Epithelial cell of prostate (primary cell): ENCODE data around the gene LRRFIP2.
"Not testable (repeated sequence)": the region's sequence is repeated elsewhere in the genome, so short reads cannot be mapped to it uniquely, and the experiment has no call there.

Experiments used
- DNase-seq: peaks from one replicate; pipeline ENCODE4 v3.0.0-alpha.2; 2011; ENCODE audit warnings: low read depth, low spot score
- H3K27ac ChIP-seq: fragments of 450-650 bp; 2 replicates; pipeline ENCODE4 v1.5.1; 2017; ENCODE audit warnings: mild to moderate bottlenecking

The LRRFIP2 gene

DNA sequence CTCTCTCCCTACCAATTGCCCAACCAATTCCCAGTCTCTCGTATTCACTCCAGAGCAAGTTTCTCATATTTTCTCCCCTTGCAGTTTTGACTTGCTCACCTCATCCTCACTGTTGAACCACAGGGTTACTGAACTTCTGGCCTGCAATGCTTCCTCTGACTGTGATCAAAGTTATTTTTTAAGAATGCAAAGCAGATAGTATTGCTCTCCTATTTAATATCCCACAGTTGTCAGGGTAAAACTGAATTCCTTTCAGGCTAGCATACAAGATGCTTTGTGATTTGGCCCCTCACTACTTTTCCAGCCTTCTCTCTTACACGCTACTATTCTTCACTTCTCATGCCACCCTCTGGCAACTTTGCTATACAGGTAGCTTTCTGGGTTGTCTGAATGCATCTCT lies 80.9 kb downstream of the LRRFIP2 start:
- no peak overlapping the region for H3K27ac ChIP-seq
- no peak for DNase-seq

DNA sequence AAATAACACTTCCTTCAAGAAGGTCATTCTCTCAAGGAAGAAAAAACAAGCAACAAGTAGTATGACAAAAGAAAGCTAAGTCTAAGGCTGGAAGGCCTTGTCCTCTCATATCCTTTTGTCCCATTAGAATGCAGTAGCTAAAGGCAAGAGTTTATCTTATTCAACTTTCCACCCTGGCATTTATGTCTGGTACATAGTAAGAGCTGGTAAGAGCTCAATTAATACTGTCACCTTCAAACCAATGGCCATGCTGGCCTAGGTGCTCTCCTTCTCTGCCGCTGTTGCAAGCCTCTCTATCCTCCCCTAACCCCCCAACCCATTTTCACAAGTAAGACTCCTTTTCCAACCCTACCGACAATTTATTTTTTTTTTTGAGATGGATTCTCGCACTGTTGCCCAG lies 81.9 kb downstream of the LRRFIP2 start:
- no peak overlapping the region for H3K27ac ChIP-seq
- DNase-seq: no peak

DNA sequence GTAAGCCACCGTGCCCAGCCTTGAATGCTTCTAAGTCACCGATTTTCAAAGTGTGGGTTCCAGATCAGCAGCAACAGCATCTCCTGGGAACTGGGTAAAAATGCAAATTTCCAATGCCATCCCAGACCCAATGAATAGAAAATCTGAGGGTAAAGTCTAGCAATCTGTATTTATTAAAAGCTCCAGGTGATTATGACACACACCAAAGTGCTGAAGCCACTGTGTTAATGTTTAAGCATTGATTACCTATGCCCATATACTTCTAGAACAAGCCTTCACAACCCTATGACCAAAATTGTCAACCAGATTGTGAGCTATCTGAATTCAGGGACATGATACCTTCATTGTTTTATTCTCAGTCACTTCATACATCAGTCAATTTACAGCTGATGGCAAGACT lies 86.5 kb downstream of the LRRFIP2 start:
- no peak for DNase-seq
- H3K27ac ChIP-seq: no peak overlapping the region

DNA sequence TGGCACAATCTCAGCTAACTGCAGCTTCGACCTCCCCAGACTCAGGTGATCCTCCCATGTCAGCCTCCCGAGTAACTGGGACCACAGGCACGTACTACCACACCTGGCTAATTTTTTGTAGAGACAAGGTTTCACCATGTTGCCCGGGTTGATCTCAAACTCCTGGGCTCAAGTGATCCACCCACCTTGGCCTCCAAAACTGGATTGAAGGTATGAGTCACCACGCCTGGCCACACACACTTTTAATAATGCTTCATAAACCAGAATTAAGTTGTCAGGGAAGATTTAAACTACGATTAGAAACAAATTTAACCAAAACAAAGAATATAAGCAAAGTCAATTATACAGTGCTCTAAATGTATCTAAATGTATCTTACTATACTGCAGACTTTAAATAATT lies 87.5 kb downstream of the LRRFIP2 start:
- H3K27ac ChIP-seq: no peak overlapping the region
- no peak for DNase-seq

DNA sequence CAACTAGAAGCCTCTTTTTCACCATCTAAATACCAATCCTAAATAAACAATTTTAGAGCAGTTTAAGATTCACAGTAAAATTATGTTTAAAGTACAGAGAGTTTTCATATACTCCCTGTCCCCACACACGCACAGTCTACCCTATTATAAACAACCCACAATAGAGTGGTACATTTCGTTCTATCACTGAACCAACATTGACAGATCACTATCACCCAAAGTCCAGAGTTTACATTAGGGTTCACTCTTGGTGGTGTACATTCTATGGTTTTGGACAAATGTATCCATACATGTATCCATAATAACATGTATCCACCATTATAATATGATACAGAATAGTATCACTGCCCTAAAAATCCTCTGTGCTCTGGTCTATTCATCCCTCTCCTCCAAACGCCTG lies 92.1 kb downstream of the LRRFIP2 start:
- no peak for DNase-seq

DNA sequence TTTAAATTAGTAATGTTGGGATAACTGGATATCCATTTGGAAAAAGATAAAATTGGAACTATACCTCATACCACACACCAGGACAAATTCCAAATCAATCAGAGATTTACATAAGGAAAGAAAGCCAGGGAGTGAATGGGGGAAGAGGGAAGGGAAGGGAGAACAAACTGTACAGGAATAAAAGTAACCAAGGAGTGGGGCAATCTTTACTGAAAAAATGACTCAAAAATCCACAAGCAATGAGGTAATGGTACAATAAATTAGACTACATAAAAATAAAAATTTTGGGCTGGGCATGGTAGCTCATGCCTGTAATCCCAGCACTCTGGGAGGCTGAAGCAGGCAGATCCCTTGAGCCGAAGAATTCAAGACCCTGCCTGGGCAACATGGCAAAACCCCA lies 98.4 kb downstream of the LRRFIP2 start:
- DNase-seq: no peak
- H3K27ac ChIP-seq: no peak overlapping the region

More for the DNA sequence above, 92.1 kb downstream of the LRRFIP2 start:
- H3K27ac ChIP-seq: no peak overlapping the region

DNA sequence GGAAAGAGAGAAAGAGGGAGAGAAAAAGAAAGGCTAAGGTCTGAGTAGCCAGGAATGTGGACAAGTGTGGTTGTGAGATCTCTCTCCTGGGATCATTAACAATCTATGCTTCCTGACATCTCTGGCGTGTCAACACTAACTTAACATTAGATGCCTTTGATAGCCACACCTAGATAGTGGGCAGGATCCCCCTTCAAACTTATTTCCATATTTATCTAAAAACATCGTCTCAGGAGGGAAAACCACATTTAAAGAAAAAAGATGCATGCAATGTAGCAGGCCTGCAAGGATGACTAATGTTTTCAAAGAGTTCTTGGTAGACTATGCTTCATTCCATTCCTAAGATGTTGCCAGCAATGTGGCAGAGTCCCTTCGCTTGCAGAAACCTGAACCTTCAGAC lies 100.2 kb downstream of the LRRFIP2 start:
- DNase-seq: no peak
- H3K27ac ChIP-seq: no peak overlapping the region

DNA sequence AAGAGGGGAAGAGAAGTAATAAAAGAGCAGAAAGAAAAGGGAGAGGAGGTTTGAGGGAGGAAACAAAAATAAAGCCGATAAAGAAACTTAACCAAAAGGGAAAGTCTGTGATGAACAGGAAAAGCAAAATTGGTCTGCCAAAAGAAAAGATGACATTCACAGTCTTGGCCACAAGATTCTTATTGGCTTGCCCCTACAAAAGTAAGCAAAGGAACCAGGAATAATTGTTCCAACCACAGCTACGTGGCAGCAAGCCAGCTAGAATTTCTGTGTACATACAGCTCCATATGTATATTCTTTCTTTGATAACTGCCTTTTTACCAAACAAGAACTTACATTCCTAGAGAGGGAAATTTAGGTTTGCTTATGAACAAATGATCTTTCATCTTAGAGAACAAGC lies 101.5 kb downstream of the LRRFIP2 start:
- H3K27ac ChIP-seq: no peak overlapping the region
- no peak for DNase-seq

DNA sequence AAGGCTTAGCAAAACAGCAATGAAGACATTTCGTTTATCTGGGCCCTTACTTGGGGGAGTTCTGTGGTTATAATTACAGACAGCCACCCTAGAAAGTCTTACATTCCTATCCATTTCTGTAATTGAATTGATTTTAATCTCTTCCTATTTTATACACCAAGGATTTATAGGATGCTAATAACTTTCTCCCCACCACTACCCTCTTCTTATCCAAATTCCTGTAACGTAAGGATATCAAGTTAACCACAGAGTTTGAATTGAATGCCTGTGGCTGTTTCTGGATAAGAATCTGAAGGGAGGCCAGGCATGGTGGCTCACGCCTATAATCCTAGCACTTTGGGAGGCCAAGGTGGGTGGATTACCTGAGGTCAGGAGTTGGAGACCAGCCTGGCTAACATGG lies 102.5 kb downstream of the LRRFIP2 start:
- H3K27ac ChIP-seq: no peak overlapping the region

DNA sequence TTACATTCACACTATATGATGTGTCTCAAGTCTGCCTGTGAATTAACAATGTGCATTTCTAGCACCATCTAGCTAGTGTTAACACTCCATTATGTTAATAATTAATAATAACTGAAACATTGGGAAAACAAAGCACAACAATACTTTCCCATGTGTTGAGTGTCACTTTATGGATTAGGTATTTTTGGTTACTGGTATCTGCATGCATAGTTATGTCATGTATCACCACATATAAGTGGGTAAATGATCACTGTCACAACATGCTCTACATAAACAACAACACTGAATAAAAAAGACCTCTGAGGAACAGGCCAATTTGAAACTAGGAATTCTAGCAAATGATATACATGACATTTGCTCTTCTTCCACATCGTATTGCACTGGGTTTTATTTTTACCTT lies 106.4 kb downstream of the LRRFIP2 start:
- no peak overlapping the region for H3K27ac ChIP-seq
- no peak for DNase-seq

More for the DNA sequence above, 102.5 kb downstream of the LRRFIP2 start:
- no peak for DNase-seq

DNA sequence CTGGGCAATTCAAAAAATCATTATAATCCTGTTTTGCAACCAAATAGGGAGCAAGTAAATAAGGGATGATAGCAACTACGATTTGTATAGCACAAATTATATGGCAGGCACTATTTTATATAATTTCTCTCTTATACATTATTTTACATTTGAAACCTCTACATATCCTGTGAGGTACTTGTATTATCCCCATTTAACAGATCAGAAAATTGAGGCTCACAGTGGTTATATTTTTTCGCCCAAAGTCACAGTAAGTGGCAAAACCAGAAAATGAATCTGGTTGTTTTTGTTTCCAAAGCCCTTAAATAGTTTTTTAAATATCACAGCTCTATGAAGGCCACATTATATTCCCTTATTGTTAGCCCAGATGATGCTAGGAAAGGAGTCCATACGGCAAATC lies 106.8 kb downstream of the LRRFIP2 start:
- DNase-seq: no peak
- H3K27ac ChIP-seq: no peak overlapping the region

DNA sequence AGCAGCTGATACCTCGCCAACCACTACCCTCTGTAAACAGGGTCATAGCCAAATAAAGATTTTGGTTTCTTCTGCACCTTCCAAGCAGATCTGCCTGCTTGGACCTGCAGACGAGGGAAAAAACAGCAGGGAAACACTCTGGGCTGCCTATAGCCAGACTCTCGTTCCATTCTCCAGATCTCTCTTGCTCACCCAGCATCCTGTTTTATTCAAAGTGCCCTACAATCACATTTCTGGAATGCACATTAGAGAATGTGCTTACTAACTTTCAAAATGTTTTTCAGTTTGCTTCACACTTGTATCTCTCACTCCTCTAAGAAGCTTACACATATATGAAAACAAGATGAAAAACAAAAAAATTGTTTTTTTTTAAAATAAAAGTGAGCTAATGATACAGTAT lies 109.6 kb downstream of the LRRFIP2 start:
- no peak for DNase-seq

DNA sequence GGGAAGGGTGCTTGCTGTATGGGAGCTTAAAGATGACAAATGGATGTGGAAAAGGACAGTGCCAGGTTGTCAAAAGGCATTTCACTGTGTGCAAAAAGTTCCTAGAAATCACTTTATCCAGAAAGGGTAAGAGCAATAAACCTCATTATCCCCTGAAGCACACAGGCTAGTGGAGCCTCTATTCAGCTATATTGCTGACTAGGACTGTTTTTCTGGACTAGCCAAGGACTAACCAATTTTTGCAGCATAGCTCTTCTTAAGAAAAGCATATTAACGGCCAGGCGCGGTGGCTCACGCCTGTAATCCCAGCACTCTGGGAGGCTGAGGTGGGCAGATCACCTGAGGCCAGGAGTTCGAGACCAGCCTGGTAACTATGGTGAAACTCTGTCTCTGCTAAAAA lies 116.3 kb downstream of the LRRFIP2 start:
- H3K27ac ChIP-seq: no peak overlapping the region
- DNase-seq: no peak

More for the DNA sequence above, 109.6 kb downstream of the LRRFIP2 start:
- no peak overlapping the region for H3K27ac ChIP-seq

DNA sequence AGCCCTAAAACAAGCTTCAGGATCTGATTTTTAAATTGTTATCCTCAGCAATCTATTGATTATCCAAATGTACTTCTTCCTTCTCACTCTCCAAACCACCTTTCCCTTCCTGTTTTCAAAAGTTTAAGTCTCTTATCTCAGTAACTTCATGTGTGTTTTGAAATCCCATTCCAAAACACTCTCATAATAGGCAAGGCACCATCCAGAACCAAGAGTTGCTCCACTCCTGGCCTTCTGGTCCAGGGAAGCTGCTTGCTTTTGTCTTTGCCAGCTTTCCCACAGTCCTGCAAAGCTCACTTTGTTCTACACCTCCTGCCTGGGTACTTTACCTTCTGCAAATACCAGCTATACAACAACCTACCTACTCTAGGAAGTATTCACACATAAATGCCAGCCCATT lies 117.6 kb downstream of the LRRFIP2 start:
- no peak overlapping the region for H3K27ac ChIP-seq

DNA sequence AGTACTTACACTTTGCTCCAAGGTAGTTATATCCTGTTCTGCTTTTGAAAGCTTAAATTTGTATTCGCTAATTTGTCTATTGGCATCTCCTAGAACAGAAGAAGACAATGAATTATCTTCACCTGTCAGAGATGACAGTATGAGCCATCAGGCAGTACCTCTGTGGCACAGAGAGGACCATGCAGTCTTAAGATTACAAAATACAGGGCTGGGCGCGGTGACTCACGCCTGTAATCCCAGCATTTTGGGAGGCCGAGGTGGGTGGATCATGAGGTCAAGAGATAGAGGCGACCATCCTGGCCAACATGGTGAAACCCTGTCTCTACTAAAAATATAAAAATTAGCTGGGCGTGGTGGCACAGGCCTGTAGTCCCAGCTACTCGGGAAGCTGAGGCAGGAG lies 119.3 kb downstream of the LRRFIP2 start:
- DNase-seq, H3K27ac ChIP-seq: not testable (repeated sequence)

More for the DNA sequence above, 117.6 kb downstream of the LRRFIP2 start:
- no peak for DNase-seq

DNA sequence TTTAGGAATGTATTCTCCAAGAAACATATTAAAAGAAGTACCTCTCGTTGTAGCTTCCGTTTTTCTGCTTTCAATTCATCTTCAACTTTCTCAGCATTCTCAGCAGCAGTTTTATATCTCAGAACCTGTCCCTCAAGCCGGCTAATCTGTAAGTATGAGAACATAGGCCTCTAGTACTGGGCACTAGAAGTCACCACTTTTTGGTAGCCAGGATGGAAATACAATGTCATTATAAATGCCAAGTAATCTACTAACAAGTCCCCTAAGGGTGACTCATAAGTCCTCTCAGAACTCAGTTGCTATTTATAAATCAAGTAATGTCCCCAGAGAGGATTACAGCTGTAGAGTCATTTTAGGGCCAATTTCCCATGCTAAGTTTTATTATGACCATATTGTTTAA lies 120.0 kb downstream of the LRRFIP2 start:
- no peak overlapping the region for H3K27ac ChIP-seq
- DNase-seq: no peak

DNA sequence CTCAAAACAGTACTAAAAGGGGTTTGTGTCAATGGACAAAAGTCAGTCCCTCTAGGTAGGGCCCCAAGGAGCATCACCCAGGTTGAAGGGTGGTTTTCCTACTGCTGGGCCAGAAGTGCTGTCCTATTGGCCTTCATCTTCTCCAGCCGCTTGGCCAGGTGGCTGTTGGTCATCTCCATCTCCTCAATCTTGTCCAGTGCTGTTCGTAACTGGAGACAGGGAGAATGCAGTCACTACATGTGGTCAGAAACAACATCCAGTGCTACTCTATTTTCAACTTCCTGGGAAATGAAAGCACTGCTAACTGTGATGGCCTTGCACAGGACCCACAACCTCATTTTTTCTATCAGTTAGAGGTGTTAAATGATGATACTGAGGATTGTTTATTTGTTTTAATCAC lies 120.6 kb downstream of the LRRFIP2 start:
- DNase-seq: no peak
- H3K27ac ChIP-seq: no peak overlapping the region

DNA sequence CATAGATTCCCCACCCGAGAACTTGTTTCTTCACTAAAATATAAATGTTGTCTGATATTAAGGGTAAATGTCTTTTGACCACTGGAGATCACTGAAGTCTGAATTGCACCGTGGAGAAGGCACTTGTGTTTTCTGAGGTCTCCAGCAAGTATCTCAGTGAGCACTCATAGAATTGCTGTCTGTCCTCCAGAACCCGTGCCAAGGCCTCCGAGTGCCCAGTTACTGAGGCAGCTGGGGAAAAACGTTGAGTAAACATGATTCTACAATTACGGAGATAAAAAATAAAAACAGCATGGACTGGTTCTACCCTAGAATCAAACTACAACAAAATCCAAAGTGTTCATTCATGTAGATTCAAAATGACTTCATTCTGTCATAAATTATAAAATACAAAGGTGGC lies 121.0 kb downstream of the LRRFIP2 start:
- H3K27ac ChIP-seq: no peak overlapping the region
- DNase-seq: no peak

DNA sequence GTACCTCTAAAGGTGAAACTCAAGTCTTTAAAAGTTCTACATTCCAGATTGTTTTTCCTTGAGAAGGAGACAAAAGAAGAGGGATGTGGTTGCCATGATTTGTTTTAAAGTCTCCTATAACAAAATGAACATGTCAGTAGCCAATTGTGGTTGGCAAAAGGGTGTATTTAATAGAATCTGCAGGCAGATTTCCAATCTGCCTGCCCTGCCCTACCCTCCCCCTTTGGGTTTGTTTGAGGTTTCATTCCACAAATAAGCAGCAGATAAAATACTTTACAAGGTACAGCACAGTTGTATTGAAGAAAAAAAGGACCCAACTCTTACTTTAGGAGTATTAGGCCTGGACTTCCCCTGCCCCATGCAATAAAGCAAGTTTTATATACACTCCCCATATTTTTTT lies 121.5 kb downstream of the LRRFIP2 start:
- H3K27ac ChIP-seq: no peak overlapping the region
- no peak for DNase-seq

DNA sequence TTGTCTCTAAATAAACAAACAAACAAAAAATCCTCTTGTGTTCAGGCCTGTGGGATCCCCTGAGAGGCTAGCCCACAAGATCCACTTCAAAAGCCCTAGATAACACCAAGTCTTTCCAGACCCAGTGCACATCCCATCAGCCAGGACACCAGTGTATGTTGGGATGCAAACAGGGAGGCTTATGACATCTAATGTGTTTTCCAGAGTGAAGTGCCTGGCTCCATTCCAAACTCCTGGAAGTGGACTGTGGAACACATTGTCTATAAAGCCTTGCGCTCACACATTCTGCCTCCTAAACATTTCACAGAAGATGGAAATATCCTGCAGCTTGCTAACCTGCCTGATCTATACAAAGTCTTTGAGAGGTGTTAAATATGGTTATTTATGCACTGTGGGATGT lies 124.1 kb downstream of the LRRFIP2 start:
- DNase-seq: no peak
- no peak overlapping the region for H3K27ac ChIP-seq

DNA sequence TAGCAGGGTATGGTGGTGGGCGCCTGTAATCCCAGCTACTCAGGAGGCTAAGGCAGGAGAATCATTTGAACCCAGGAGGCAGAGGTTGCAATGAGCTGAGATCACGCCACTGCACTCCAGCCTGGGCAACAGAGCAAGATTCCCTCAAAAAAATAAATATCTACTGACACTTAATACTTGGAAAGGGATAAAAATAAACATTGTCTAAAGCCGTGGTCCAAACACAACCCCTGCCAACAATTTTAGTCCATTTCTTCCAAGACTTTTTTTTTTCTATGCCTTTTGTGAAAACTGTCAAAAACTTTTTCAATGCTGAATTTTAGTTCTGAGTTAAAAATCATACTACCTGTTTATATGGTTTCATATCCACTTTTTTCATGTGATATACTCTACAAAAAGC lies 131.7 kb downstream of the LRRFIP2 start:
- not testable (repeated sequence) for H3K27ac ChIP-seq, DNase-seq

DNA sequence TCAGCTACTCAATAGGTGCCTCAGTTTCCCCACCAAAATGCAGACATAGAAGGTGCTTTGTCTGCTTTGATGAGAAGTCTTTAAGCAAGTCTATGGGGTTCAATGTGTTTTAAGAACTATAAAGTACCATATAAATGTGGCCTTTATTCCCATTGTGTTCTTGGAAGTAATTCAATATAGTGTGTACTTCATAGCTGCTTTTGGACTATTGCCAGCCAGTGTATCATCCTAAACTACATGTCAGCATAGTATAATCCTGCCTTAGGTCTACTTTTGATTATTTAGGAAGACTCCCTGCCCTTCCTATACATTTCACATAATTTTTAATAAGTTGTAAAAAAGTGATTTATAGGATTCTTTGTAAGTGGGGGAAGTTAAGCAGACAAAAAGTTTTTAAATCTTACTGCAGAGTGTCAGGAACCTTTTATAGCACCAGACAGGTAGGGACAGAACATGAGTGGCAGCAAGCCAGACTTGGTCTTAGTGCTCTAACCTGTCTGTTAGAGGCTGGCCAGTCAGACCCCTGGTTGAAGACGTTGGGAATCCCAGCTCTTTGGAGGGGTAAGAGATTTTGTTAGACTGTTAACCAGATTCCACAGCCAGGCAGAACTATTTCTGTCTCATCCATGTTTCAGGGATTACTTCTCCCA lies 132.7 kb downstream of the LRRFIP2 start:
- DNase-seq: no peak

DNA sequence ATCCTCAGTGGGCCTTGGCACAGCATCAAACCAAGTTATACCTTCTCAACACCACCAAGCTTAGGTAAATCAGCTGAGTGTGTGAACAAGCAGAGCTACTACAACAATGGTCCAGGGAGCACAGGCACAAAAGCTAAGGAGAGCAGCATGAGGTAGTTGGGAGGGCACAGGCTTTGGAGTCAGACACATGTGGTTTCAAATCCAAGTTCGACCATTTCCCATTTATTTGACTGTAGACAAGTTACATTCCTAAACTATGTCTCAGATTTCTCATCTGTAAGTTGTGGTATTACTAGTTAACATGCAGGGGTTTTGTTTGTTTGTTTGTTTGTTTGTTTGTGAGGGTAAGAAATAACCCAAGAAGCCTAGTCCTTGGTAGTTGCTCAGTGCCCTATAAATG lies 134.2 kb downstream of the LRRFIP2 start:
- DNase-seq: no peak
- H3K27ac ChIP-seq: no peak overlapping the region

More for the DNA sequence above, 132.7 kb downstream of the LRRFIP2 start:
- H3K27ac ChIP-seq: no peak overlapping the region
